Esophagus muscularis mucosa (tissue), 4 donors: ENCODE results near the gene OPTC.
A peak's percentile ranks its signal among the peaks of the same experiment; 100 is the strongest.

Experiments
- CTCF ChIP-seq, 3 experiments: fragments of 200-600 bp in 2 of 3; fragments of 450-650 bp in 1 of 3; sonication (generic) in 2 of 3; IDR thresholded peaks; one replicate each; pipeline ENCODE4 v1.5.1; 2017 to 2019; ENCODE audit warnings: antibody characterized with exemption in 3 of 3, mild to moderate bottlenecking in 2 of 3, moderate library complexity in 1 of 3
- EP300 ChIP-seq: sonication (generic); formaldehyde crosslinking; IDR thresholded peaks from one replicate; pipeline ENCODE4 v1.6.1; 2017; ENCODE audit warnings: antibody characterized with exemption
- POLR2A ChIP-seq: fragments of 450-650 bp; IDR thresholded peaks from one replicate; pipeline ENCODE4 v1.6.1; 2017; ENCODE audit warnings: antibody characterized with exemption, moderate library complexity, mild to moderate bottlenecking, low read depth
- POLR2AphosphoS5 ChIP-seq, 2 donors: sonication (generic); formaldehyde crosslinking; IDR thresholded peaks; one replicate each; pipeline ENCODE4 v1.6.1; 2017; ENCODE audit warnings: antibody characterized with exemption in 2 of 2

GRCh38 chr1:203536980-203537455, 43.1 kb downstream of the OPTC start:
- TF ChIP-seq CTCF (IDR thresholded peaks at IDR 0.05) = no peak
- TF ChIP-seq POLR2A = no peak
- TF ChIP-seq POLR2AphosphoS5 (IDR thresholded peaks at IDR 0.05) = peak in 1 of 2 donors; percentile 65
- no peak for TF ChIP-seq EP300
